Prostate gland (tissue), 2 donors: ENCODE measurements around the gene TPO.

Experiments
- POLR2A ChIP-seq: fragments of 450-650 bp; IDR thresholded peaks from one replicate; pipeline ENCODE4 v1.6.1; 2016; ENCODE audit warnings: antibody characterized with exemption, mild to moderate bottlenecking
- TF ChIP-seq, protein P1 (sequence below), 4 experiments: fragments of 200-600 bp in 2 of 4; fragments of 450-650 bp in 2 of 4; sonication (generic) in 2 of 4; IDR thresholded peaks; 1 replicate in 3 of 4; 2 replicates in 1 of 4; pipeline ENCODE4 v1.5.1; 2016 to 2019; ENCODE audit warnings: antibody characterized with exemption in 4 of 4, mild to moderate bottlenecking in 2 of 4, moderate library complexity in 2 of 4

DNA sequence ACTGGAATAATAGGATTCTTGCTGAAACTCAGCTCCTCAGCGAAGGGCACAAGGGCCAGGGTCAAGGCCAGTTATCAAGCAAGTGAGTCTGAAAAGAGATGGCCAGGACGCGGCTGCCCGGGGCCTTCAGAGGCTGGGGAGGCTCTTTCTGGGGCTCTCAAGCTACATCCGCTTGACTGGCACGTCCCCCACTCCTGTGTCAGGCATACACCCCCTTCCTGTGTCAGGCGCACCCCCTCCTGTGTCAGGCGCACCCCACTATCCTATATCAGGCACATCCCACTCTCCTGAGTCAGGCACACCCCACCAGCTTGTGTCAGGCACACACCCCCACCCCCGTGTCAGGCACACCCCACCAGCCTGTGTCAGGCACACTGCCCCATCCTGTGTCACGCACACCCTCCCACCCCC, 91.8 kb downstream of the TPO start:
- TF ChIP-seq, protein P1, sequence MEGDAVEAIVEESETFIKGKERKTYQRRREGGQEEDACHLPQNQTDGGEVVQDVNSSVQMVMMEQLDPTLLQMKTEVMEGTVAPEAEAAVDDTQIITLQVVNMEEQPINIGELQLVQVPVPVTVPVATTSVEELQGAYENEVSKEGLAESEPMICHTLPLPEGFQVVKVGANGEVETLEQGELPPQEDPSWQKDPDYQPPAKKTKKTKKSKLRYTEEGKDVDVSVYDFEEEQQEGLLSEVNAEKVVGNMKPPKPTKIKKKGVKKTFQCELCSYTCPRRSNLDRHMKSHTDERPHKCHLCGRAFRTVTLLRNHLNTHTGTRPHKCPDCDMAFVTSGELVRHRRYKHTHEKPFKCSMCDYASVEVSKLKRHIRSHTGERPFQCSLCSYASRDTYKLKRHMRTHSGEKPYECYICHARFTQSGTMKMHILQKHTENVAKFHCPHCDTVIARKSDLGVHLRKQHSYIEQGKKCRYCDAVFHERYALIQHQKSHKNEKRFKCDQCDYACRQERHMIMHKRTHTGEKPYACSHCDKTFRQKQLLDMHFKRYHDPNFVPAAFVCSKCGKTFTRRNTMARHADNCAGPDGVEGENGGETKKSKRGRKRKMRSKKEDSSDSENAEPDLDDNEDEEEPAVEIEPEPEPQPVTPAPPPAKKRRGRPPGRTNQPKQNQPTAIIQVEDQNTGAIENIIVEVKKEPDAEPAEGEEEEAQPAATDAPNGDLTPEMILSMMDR (IDR thresholded peaks at IDR 0.05) = no peak
- no peak for TF ChIP-seq POLR2A
